SK-N-MC (cell line): ENCODE data around the gene CTBP1.

Experiments
- DNase-seq: peaks from one replicate; pipeline ENCODE4 v3.0.0-alpha.2; 2011; ENCODE audit warnings: low read depth, low spot score
- H3K27ac ChIP-seq: fragments of 200-600 bp; sonication (generic); 2 replicates; pipeline ENCODE4 v1.5.1; 2016; ENCODE audit warnings: mixed run types
- H3K36me3 ChIP-seq: fragments of 200-600 bp; sonication (generic); 2 replicates; pipeline ENCODE4 v1.6.1; 2017; ENCODE audit warnings: antibody characterized with exemption, low read length, mixed read lengths; ENCODE audit not compliant: insufficient read depth
- H3K4me3 ChIP-seq: fragments of 200-600 bp; sonication (generic); 2 replicates; pipeline ENCODE4 v1.5.1; 2016
- H3K9ac ChIP-seq: fragments of 200-600 bp; sonication (generic); 2 replicates; pipeline ENCODE4 v1.8.0; 2017; ENCODE audit warnings: mixed run types, mixed read lengths; ENCODE audit not compliant: insufficient read length
- H3K9me3 ChIP-seq: fragments of 200-600 bp; sonication (generic); 2 replicates; pipeline ENCODE4 v1.6.1; 2017; ENCODE audit warnings: low read depth, mild to moderate bottlenecking, antibody characterized with exemption, low read length, moderate library complexity, mixed read lengths
- EZH2 ChIP-seq: fragments of 200-600 bp; sonication (generic); IDR thresholded peaks from one replicate; pipeline ENCODE4 v1.6.1; 2017; ENCODE audit warnings: antibody characterized with exemption
- FOXP2 ChIP-seq: optimal IDR thresholded peaks from 2 replicates; pipeline ENCODE3; 2011; ENCODE audit warnings: mild to moderate bottlenecking, moderate library complexity; ENCODE audit not compliant: insufficient read depth; ENCODE audit errors: extremely low read length, control extremely low read depth
- POLR2AphosphoS5 ChIP-seq: IDR thresholded peaks from 2 replicates; pipeline ENCODE4 v1.6.1; 2012; ENCODE audit warnings: mild to moderate bottlenecking, low read depth, low read length, borderline replicate concordance

Gene CTBP1

GRCh38 chr4:1169171-1169671 lies 79.7 kb downstream of the CTBP1 start:
- no peak for TF ChIP-seq FOXP2
- no peak for TF ChIP-seq EZH2
- TF ChIP-seq POLR2AphosphoS5, result no peak
- no peak for DNase-seq
- H3K27ac ChIP-seq, result no peak overlapping the region
- no peak overlapping the region for H3K9ac ChIP-seq
- H3K36me3 ChIP-seq, result no peaks in the 10 kb centered on the region
- no peak overlapping the region for H3K4me3 ChIP-seq
- no peaks in the 10 kb centered on the region for H3K9me3 ChIP-seq

GRCh38 chr4:1168191-1169101 lies 80.5 kb downstream of the CTBP1 start:
- DNase-seq, result no peak
- no peaks in the 10 kb centered on the region for H3K9me3 ChIP-seq
- no peaks in the 10 kb centered on the region for H3K36me3 ChIP-seq
- H3K27ac ChIP-seq, result no peak overlapping the region
- TF ChIP-seq EZH2 (no peak), FOXP2 (no peak), POLR2AphosphoS5 (no peak)
- H3K4me3 ChIP-seq, result peak overlapping the region; percentile 87
- peak overlapping the region; percentile 79 for H3K9ac ChIP-seq

DNA sequence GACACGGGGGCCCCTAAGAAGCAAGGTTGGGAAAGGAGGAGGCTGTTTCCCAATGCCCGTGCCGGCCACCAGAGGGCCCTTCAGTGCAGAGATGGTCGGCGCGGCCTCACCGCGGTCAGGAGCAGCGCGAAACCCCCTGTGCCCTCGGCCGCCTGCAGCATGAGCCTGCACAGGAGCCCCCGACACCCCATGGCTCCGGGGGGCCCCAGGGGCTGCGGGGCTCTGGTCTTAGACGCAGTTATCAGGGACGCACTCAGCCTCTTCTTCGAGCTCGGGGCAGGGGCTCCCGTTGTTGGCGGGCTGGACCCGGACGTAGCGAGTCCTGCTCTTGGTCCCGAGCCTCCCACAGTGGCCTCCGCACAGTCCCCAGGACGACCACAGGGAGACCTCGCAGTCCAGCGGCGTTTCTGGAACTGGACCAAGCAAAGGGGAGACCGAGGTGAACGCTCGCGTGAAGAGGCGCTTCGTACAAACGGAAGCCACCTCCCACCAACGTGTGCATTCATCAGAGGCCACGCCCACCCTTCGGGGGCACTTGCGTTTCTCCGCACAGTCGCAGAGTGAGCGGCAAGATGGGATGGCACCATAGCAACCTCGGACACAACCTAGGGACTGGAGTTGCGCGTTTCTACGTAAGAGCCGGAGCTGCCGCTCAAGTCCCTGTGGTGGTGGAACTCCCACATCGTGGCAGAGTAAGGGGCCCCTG lies 81.5 kb downstream of the CTBP1 start:
- Histone ChIP-seq H3K4me3 (peak overlapping the region; percentile 87), H3K9me3 (no peaks in the 10 kb centered on the region), H3K9ac (peak overlapping the region; percentile 79), H3K27ac (no peak overlapping the region), H3K36me3 (no peaks in the 10 kb centered on the region)
- DNase-seq, result no peak
- peak; percentile 69; the same call in 1 of the 2 replicates for TF ChIP-seq POLR2AphosphoS5
- no peak for TF ChIP-seq EZH2
- no peak for TF ChIP-seq FOXP2

GRCh38 chr4:1166509-1167243 lies 82.3 kb downstream of the CTBP1 start:
- Histone ChIP-seq H3K27ac (no peak overlapping the region), H3K9ac (peak overlapping the region; percentile 79), H3K4me3 (peak overlapping the region; percentile 87), H3K36me3 (no peaks in the 10 kb centered on the region), H3K9me3 (no peaks in the 10 kb centered on the region)
- DNase-seq, result no peak
- no peak for TF ChIP-seq FOXP2

GRCh38 chr4:1164956-1165545 lies 83.9 kb downstream of the CTBP1 start:
- no peaks in the 10 kb centered on the region for H3K9me3 ChIP-seq
- H3K4me3 ChIP-seq, result no peak overlapping the region
- no peak overlapping the region for H3K27ac ChIP-seq
- no peak overlapping the region for H3K9ac ChIP-seq
- H3K36me3 ChIP-seq, result no peaks in the 10 kb centered on the region
- TF ChIP-seq FOXP2 (no peak), EZH2 (no peak), POLR2AphosphoS5 (no peak)
- DNase-seq, result no peak

DNA sequence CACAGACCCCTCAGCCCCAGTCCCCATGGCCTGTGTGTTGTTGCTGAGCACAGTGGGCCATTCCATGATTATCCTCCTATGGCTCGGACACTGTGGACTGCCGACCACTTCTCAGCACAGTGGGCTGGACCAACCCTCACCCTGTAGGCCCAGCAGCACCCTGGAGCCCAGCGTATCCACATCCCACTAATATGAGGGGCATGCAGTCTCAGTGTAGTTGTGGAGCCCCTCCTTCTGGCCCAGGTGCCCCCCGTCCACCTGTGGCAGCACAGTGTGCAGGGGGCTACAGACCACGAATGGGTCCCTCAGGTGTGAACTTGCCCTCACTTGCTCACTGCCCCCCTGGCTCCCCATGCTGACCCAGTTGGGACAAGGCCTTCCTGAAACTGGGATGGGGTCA lies 84.5 kb downstream of the CTBP1 start:
- TF ChIP-seq POLR2AphosphoS5, result no peak
- TF ChIP-seq FOXP2, result no peak
- Histone ChIP-seq H3K36me3 (no peaks in the 10 kb centered on the region), H3K9me3 (no peaks in the 10 kb centered on the region), H3K4me3 (no peak overlapping the region), H3K9ac (no peak overlapping the region), H3K27ac (no peak overlapping the region)
- DNase-seq, result no peak

GRCh38 chr4:1164040-1164439 lies 84.9 kb downstream of the CTBP1 start:
- Histone ChIP-seq H3K4me3 (no peak overlapping the region), H3K27ac (no peak overlapping the region), H3K9ac (no peak overlapping the region), H3K36me3 (no peaks in the 10 kb centered on the region), H3K9me3 (no peaks in the 10 kb centered on the region)
- TF ChIP-seq POLR2AphosphoS5 (no peak), FOXP2 (no peak), EZH2 (no peak)
- no peak for DNase-seq
